Spleen (tissue), 7 donors: ENCODE data around the gene HDAC3.

ENCODE experiments used
- POLR2A ChIP-seq, 3 donors: fragments of 450-650 bp; IDR thresholded peaks; one replicate each; pipeline ENCODE4 v1.5.1; 2017; ENCODE audit warnings: antibody characterized with exemption in 3 of 3, mild to moderate bottlenecking in 1 of 3
- POLR2AphosphoS5 ChIP-seq, 3 donors: sonication (generic); formaldehyde crosslinking; IDR thresholded peaks; one replicate each; pipeline ENCODE4 v1.5.1; 2017; ENCODE audit warnings: antibody characterized with exemption in 3 of 3
- TF ChIP-seq, protein P1 (sequence below), 11 experiments: fragments of 200-600 bp in 7 of 11; fragments of 450-650 bp in 4 of 11; sonication (generic) in 4 of 11; IDR thresholded peaks in 8 of 11; conservative IDR thresholded peaks in 3 of 11; 1 replicate in 7 of 11; 2 replicates in 4 of 11; pipeline versions ENCODE4 v1.4.0 to v1.8.0; 2016 to 2021; ENCODE audit warnings: antibody characterized with exemption in 11 of 11, inconsistent platforms in 4 of 11, mild to moderate bottlenecking in 1 of 11
- donor health status: DM: no; HTN: no; CAD: no; lungs with moderate emphysema.
- donor health status: DM: no; HTN: no; CAD: no.
- donor health status: DM: no; HTN: no; CAD: no.

DNA sequence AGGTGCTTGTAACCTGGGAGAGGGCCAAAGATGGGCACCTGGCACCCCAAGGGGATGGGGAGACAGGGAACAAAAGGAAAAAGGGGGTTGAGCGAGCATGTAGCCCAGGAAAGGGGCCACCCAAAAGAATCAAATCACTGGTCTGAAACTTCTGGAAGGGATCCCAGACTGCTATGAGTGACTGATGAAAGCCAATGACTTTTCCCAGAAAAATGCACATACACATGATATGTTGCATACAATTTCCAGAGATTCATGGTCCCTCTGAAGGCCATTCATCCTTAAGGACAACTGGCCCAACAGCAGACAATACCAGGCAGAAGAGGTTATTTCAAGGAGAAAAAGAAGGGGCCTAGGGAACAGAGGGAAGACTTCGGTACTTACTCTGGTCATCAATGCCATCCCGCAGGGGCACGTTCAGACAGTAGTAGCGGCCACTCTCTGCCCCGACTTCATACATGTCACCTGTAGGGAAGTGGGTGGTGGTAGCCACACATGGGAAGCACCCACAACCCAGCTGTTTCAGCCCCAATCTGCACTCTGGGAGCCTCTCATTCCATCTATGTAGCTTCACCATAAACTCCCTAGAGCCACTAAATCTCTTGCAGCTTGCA, 8.4 kb downstream of the HDAC3 start:
- TF ChIP-seq, protein P1, sequence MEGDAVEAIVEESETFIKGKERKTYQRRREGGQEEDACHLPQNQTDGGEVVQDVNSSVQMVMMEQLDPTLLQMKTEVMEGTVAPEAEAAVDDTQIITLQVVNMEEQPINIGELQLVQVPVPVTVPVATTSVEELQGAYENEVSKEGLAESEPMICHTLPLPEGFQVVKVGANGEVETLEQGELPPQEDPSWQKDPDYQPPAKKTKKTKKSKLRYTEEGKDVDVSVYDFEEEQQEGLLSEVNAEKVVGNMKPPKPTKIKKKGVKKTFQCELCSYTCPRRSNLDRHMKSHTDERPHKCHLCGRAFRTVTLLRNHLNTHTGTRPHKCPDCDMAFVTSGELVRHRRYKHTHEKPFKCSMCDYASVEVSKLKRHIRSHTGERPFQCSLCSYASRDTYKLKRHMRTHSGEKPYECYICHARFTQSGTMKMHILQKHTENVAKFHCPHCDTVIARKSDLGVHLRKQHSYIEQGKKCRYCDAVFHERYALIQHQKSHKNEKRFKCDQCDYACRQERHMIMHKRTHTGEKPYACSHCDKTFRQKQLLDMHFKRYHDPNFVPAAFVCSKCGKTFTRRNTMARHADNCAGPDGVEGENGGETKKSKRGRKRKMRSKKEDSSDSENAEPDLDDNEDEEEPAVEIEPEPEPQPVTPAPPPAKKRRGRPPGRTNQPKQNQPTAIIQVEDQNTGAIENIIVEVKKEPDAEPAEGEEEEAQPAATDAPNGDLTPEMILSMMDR (IDR thresholded peaks at IDR 0.05 in 8 of 11, conservative IDR thresholded peaks at IDR 0.05 in 3 of 11) = no peak
- TF ChIP-seq POLR2A (IDR thresholded peaks at IDR 0.05) (no peak), POLR2AphosphoS5 (IDR thresholded peaks at IDR 0.05) (no peak)
